Stimulated activated CD4-positive, alpha-beta T cell treated with anti-CD3 and anti-CD28 coated beads, Interleukin-15, amount 100 ng/mL, for 1 hour (primary cell): ENCODE measurements around the gene TMED7.

Experiments used
- DNase-seq, 2 donors: peaks; one replicate each; pipeline ENCODE4 v3.0.0-alpha.2; 2020; ENCODE audit warnings: low read depth in 1 of 2, low spot score in 1 of 2

Gene TMED7

DNA sequence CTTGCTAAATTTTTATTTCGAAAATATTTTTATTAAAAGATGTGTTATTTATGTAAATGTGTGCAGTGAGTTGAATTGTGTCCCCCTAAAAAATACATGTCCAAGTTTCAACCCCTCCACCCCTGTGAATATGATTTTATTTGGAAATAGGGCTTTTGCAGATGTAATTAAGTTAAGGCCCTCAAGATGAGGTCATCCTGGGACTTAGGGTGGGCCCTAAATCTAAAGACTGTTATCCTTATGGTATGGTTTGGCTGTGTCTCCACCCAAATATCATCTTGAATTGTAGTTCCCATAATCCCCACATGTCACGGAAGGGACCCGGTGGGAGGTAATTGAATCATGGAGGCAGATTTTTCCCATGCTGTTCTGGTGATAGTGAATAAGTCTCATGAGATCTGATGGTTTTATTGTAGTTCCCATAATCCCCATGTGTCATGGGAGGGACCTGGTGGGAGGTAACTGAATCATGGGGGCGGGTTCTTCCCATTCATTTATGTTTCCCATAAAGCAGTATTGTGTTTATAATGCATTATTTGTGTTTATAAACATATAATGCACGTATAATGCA lies 1.5 kb upstream of the TMED7 start:
- no peak for DNase-seq

- DNase-seq, result no peak
Measured at GRCh38 chr5:115626445-115626823, 598 bp upstream of the TMED7 start.

GRCh38 chr5:115624994-115625393 lies 842 bp downstream of the TMED7 start:
- no peak for DNase-seq

GRCh38 chr5:115623658-115624057 lies 2.2 kb downstream of the TMED7 start:
- no peak for DNase-seq

GRCh38 chr5:115621365-115621900 lies 4.4 kb downstream of the TMED7 start:
- no peak for DNase-seq

GRCh38 chr5:115616892-115617291 lies 8.9 kb downstream of the TMED7 start:
- DNase-seq, result no peak

DNA sequence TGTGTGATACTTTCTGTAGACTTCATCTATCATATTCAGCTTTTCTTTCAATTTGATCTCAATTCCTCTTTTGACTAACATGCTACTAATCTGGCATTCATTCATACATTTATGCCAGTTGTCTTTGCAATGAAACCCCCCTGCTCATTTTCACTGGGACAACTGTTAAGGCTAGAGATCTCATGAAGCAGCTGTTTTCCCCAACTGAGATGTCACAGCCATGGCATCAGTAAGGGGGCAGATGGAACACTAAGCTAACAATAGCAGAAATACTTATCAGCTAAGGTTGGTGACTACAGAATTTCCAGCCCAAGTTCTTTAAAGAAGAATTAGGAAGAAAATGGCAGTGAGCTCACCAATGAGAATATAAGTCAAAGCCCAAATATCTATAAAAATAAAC lies 9.4 kb downstream of the TMED7 start:
- DNase-seq, result no peak

DNA sequence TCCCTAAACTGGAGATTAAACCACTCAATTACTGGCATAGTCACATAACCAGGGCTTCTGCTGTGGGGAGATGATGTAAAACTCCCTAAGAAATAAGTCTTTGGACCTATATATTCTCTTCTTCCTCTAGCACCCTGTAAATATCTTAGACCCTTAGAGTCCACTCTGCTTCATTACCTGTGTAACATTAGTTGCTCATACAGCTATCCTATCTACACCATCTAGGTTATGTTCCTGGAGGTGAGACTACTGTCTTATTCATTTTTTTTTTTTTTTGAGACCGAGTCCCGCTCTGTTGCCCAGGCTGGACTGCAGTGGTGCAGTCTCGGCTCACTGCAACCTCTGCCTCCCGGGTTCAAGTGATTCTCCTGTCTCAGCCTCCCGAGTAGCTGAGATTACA lies 14.0 kb downstream of the TMED7 start:
- DNase-seq, result no peak

DNA sequence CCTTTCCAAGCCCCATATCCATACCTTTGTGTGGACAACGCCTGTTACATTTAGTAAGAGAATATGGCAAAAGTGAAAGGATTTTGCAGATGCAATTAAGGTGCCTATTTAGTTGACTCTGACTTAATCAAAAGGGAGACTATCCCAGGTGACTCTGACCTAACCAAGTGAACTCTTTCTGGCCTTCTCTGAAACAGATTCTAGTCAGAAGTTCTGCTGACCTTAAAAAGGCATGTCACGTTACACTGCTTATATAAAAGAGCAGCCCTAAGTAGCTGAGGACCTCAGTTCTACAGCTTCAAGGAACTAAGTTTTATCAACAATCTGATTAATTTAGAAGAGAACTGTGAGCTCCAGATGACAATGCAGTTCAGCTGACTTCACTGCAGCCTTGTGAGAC lies 17.9 kb downstream of the TMED7 start:
- no peak for DNase-seq

DNA sequence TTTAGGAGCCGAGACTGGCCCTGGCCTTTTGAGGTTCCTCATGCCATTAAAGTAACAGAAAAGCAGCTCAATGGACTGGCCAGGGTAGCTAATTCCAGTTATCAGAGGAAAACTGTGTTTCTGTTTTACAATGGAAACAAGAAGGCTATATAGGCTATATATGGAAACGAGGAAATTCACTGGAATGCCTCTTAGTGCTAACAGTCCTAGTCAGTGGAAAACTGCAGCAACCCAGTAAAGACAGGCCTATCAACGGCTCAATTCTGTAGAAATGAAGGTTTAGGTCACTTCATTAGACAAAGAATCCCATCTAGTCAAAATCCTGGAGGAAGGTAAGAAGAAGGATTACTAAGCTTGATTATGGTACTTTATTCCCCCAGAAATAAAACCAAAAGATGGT lies 20.4 kb downstream of the TMED7 start:
- no peak for DNase-seq

- DNase-seq, result no peak
Measured at GRCh38 chr5:115602591-115603125, 23.2 kb downstream of the TMED7 start.

- peak; percentile 19 to 47 for DNase-seq
Measured at GRCh38 chr5:115601701-115602590, 23.9 kb downstream of the TMED7 start, which contains the start of gene TICAM2. TICAM2 (minus strand) TSS chr5:115602479; CDS start chr5:115581256, 21,223 bp downstream.

- DNase-seq, result no peak
Measured at GRCh38 chr5:115600766-115601165, 25.1 kb downstream of the TMED7 start.

- no peak for DNase-seq
Measured at GRCh38 chr5:115599924-115600323, 25.9 kb downstream of the TMED7 start.

GRCh38 chr5:115599502-115599901 lies 26.3 kb downstream of the TMED7 start:
- no peak for DNase-seq

- DNase-seq, result no peak
Measured at GRCh38 chr5:115594128-115595047, 31.4 kb downstream of the TMED7 start.

- DNase-seq, result no peak
Measured at GRCh38 chr5:115589043-115589442, 36.8 kb downstream of the TMED7 start.

DNA sequence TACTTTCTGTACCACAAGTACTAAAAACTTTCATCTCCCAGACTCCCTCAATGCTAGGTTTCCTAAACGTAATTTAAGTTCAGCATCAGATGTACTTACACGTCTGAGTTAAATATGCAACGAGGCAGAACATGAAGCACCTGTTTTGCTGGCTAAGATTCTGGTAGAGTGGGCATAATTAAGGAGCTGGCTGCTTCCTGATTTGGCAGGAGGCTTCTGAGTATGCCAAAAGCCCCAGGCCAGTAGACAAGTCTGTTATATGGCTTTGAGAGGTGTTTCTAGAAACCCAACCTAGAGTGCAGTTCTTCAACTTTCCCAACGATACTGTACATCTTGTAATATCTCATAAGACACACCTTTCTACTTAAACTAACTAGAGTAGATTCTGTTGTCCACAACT lies 37.2 kb downstream of the TMED7 start:
- DNase-seq, result no peak

DNA sequence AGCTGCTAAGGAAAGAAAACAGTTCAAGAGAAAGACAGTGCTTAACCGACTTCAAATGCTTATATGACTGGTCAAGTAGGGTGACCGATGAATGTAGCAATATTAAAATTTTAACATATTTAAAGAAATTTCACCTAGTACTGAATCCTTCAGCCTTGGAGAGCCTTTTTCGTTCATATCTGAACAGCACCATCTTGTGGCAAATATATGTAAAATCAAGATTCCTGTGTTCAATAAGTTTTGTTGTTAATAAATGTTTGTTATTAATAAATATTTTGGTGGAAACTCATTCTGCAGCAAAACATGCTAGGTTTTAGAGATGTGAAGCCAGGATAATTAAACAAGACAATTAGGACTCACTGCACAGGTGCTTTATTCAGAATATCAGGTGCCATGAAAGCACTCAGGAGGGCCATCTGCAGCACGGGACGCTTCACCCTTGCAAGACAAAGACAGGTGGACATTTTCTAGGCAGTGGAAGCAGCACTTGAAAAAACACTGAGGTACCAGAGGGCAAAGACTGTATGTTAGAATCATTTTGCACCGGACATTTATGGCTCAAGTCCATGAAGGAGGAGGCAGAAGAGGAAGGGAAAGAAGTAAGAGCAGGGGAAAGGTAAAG lies 39.2 kb downstream of the TMED7 start:
- DNase-seq, result no peak

- no peak for DNase-seq
Measured at GRCh38 chr5:115585265-115585664, 40.6 kb downstream of the TMED7 start.

DNA sequence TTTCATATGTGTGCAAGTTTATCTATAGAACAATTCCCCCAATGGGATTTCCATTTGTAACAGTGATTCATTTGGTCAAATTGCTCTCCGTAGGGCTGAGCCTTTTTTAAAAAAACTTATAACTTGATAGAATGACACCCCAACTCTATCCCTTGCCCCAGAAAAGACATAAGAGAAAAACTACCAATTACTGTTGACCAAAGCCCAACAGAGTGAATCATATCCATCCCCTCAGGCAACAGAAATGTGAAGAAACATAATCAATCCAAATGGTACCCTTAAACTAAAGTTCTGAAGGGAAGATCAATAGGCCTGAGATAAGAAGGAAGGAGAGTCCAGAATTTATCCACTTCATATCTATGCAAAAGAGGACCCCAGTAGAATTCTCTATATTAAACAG lies 41.3 kb downstream of the TMED7 start:
- DNase-seq, result no peak
